Type B pancreatic cell (in vitro differentiated cells): ENCODE measurements around the gene CCDC171. TPM values are rescaled to one million over a fixed set of nuclear protein-coding genes. Genes with fewer than 3 reads are reported as not detected.

Experiments used
- DNase-seq: peaks from one replicate; pipeline ENCODE4 v3.0.0; 2021; ENCODE audit warnings: mixed read lengths; ENCODE audit not compliant: unreplicated experiment; ENCODE audit errors: extremely low spot score
- H3K27ac Mint-ChIP-seq: 2 replicates; pipeline ENCODE4 v1.8.0; 2021; ENCODE audit warnings: mild to moderate bottlenecking, mixed read lengths
- H3K27me3 Mint-ChIP-seq: 2 replicates; pipeline ENCODE4 v1.8.0; 2021; ENCODE audit warnings: mixed read lengths
- H3K36me3 Mint-ChIP-seq: 2 replicates; pipeline ENCODE4 v1.8.0; 2021; ENCODE audit warnings: mixed read lengths
- H3K4me1 Mint-ChIP-seq: one replicate; pipeline ENCODE4 v1.8.0; 2021; ENCODE audit warnings: mixed read lengths; ENCODE audit not compliant: unreplicated experiment
- H3K4me3 Mint-ChIP-seq: 2 replicates; pipeline ENCODE4 v1.8.0; 2021; ENCODE audit warnings: mild to moderate bottlenecking, mixed read lengths
- H3K9me3 Mint-ChIP-seq: 2 replicates; pipeline ENCODE4 v1.8.0; 2021; ENCODE audit warnings: mixed read lengths
- CTCF ChIP-seq: fragments of 200-600 bp; sonication (generic); conservative IDR thresholded peaks from 2 replicates; pipeline ENCODE4 v1.5.0; 2021; ENCODE audit warnings: antibody characterized with exemption, mild to moderate bottlenecking
- total RNA-seq: library from RNA; stranded (reverse); gene quantifications from 2 replicates; pipeline ENCODE4 v1.2.1, GENCODE V29; 2021; ENCODE audit warnings: low replicate concordance

CCDC171 gene
- total RNA-seq, 1 donor from 2014 or later: 7.4 TPM

- Mint-ChIP-seq H3K27ac (no peak overlapping the region), H3K36me3 (peaks cover 5% of the 10 kb centered on the region), H3K27me3 (no peaks in the 10 kb centered on the region), H3K9me3 (no peaks in the 10 kb centered on the region), H3K4me1 (no peaks in the 10 kb centered on the region), H3K4me3 (no peak overlapping the region)
- DNase-seq: no peak
- TF ChIP-seq CTCF: no peak
Observed at GRCh38 chr9:15885464-15885863, 332.6 kb downstream of the CCDC171 start.

- no peak for TF ChIP-seq CTCF
- no peak overlapping the region for H3K27ac Mint-ChIP-seq
- no peaks in the 10 kb centered on the region for H3K27me3 Mint-ChIP-seq
Observed at GRCh38 chr9:15889555-15889954, 336.7 kb downstream of the CCDC171 start.

GRCh38 chr9:15901572-15901971 lies 348.7 kb downstream of the CCDC171 start:
- H3K27me3 Mint-ChIP-seq: no peaks in the 10 kb centered on the region
- H3K4me3 Mint-ChIP-seq: no peak overlapping the region
- no peaks in the 10 kb centered on the region for H3K4me1 Mint-ChIP-seq
- no peak for TF ChIP-seq CTCF
- H3K9me3 Mint-ChIP-seq: no peaks in the 10 kb centered on the region
- no peak for DNase-seq
- no peaks in the 10 kb centered on the region for H3K36me3 Mint-ChIP-seq
- H3K27ac Mint-ChIP-seq: no peak overlapping the region

More at GRCh38 chr9:15889555-15889954, 336.7 kb downstream of the CCDC171 start:
- DNase-seq: no peak
- peaks cover 9% of the 10 kb centered on the region for H3K36me3 Mint-ChIP-seq
- no peaks in the 10 kb centered on the region for H3K4me1 Mint-ChIP-seq
- no peak overlapping the region for H3K4me3 Mint-ChIP-seq
- peaks cover 4% of the 10 kb centered on the region for H3K9me3 Mint-ChIP-seq

GRCh38 chr9:15909297-15909696 lies 356.5 kb downstream of the CCDC171 start:
- Mint-ChIP-seq H3K4me3 (no peak overlapping the region), H3K36me3 (no peaks in the 10 kb centered on the region), H3K27me3 (no peaks in the 10 kb centered on the region), H3K9me3 (no peaks in the 10 kb centered on the region), H3K4me1 (no peaks in the 10 kb centered on the region), H3K27ac (no peak overlapping the region)
- no peak for DNase-seq
- no peak for TF ChIP-seq CTCF

GRCh38 chr9:15915711-15916110 lies 362.9 kb downstream of the CCDC171 start:
- Mint-ChIP-seq H3K27ac (no peak overlapping the region), H3K27me3 (no peaks in the 10 kb centered on the region), H3K4me1 (no peaks in the 10 kb centered on the region), H3K9me3 (peaks cover 8% of the 10 kb centered on the region), H3K4me3 (no peak overlapping the region), H3K36me3 (no peaks in the 10 kb centered on the region)
- DNase-seq: no peak
- TF ChIP-seq CTCF: no peak

GRCh38 chr9:15927161-15927560 lies 374.3 kb downstream of the CCDC171 start:
- H3K9me3 Mint-ChIP-seq: no peaks in the 10 kb centered on the region
- H3K27me3 Mint-ChIP-seq: no peaks in the 10 kb centered on the region

More at GRCh38 chr9:15927161-15927560, 374.3 kb downstream of the CCDC171 start:
- TF ChIP-seq CTCF: no peak
- no peak for DNase-seq
- no peak overlapping the region for H3K27ac Mint-ChIP-seq
- no peak overlapping the region for H3K4me3 Mint-ChIP-seq
- peaks cover 5% of the 10 kb centered on the region for H3K36me3 Mint-ChIP-seq
- no peaks in the 10 kb centered on the region for H3K4me1 Mint-ChIP-seq
